Neural progenitor cell (in vitro differentiated cells): Measurements from ENCODE around the gene MORN1. TPM values are rescaled to one million over a fixed set of nuclear protein-coding genes. Genes with fewer than 3 reads are reported as not detected.

Source experiments
- DNase-seq: peaks from one replicate; pipeline ENCODE4 v3.0.0-alpha.2; 2016; ENCODE audit warnings: low spot score
- H2AFZ ChIP-seq: fragments of 200-600 bp; sonication (generic); replicated peaks from 2 replicates; pipeline ENCODE4 v1.6.1; 2016; ENCODE audit warnings: antibody characterized with exemption
- H3F3A ChIP-seq: fragments of 200-600 bp; sonication (generic); 2 replicates; pipeline ENCODE4 v1.6.1; 2016; ENCODE audit warnings: antibody characterized with exemption, low read depth
- H3K27ac ChIP-seq: fragments of 200-600 bp; sonication (generic); 2 replicates; pipeline ENCODE4 v1.5.1; 2016; ENCODE audit warnings: mild to moderate bottlenecking
- H3K27me3 ChIP-seq: fragments of 200-600 bp; sonication (generic); 2 replicates; pipeline ENCODE4 v1.6.1; 2016; ENCODE audit warnings: mild to moderate bottlenecking, moderate library complexity
- H3K36me3 ChIP-seq: fragments of 200-600 bp; sonication (generic); 2 replicates; pipeline ENCODE4 v1.5.1; 2016
- H3K4me1 ChIP-seq: fragments of 200-600 bp; sonication (generic); 2 replicates; pipeline ENCODE4 v1.6.1; 2016; ENCODE audit warnings: mixed run types
- H3K4me2 ChIP-seq: fragments of 200-600 bp; sonication (generic); 2 replicates; pipeline ENCODE4 v1.6.1; 2016
- H3K4me3 ChIP-seq: fragments of 200-600 bp; sonication (generic); 2 replicates; pipeline ENCODE4 v1.5.1; 2016
- H3K79me2 ChIP-seq: fragments of 200-600 bp; sonication (generic); 2 replicates; pipeline ENCODE4 v1.6.1; 2016; ENCODE audit warnings: low read depth
- H3K9ac ChIP-seq: fragments of 200-600 bp; sonication (generic); 2 replicates; pipeline ENCODE4 v1.6.1; 2016
- H3K9me3 ChIP-seq: fragments of 200-600 bp; sonication (generic); 2 replicates; pipeline ENCODE4 v1.5.1; 2016; ENCODE audit warnings: low read depth
- H4K20me1 ChIP-seq: fragments of 200-600 bp; sonication (generic); 2 replicates; pipeline ENCODE4 v1.6.1; 2016; ENCODE audit warnings: low read depth
- H3K27ac Mint-ChIP-seq: 3 replicates; pipeline ENCODE4 v1.8.0; 2021; ENCODE audit warnings: mixed read lengths
- H3K27me3 Mint-ChIP-seq: 2 replicates; pipeline ENCODE4 v1.8.0; 2022; ENCODE audit warnings: low read depth, mild to moderate bottlenecking, inconsistent platforms, moderate library complexity, mixed read lengths; ENCODE audit not compliant: insufficient read depth
- H3K36me3 Mint-ChIP-seq: 3 replicates; pipeline ENCODE4 v1.8.0; 2021; ENCODE audit warnings: mixed read lengths
- H3K4me1 Mint-ChIP-seq: 3 replicates; pipeline ENCODE4 v1.8.0; 2021; ENCODE audit warnings: mixed read lengths
- H3K4me3 Mint-ChIP-seq: 3 replicates; pipeline ENCODE4 v1.8.0; 2021; ENCODE audit warnings: mild to moderate bottlenecking, moderate library complexity, mixed read lengths
- H3K9me3 Mint-ChIP-seq: 3 replicates; pipeline ENCODE4 v1.8.0; 2020; ENCODE audit warnings: mixed read lengths
- CTCF ChIP-seq: fragments of 200-600 bp; sonication (generic); IDR thresholded peaks from 2 replicates; pipeline ENCODE4 v1.5.1; 2017; ENCODE audit warnings: antibody characterized with exemption, mild to moderate bottlenecking
- EZH2 ChIP-seq: fragments of 200-600 bp; sonication (generic); IDR thresholded peaks from 2 replicates; pipeline ENCODE4 v1.6.1; 2017; ENCODE audit warnings: antibody characterized with exemption, mild to moderate bottlenecking, moderate library complexity
- EZH2phosphoT487 ChIP-seq: fragments of 200-600 bp; sonication (generic); IDR thresholded peaks from 2 replicates; pipeline ENCODE4 v1.6.1; 2017; ENCODE audit warnings: antibody characterized with exemption
- total RNA-seq: library from RNA; depleted of rRNA; stranded (reverse); fragments of >200 nt; gene quantifications from 2 replicates; pipeline ENCODE4 v1.2.3, GENCODE V29; 2015; ENCODE audit warnings: low replicate concordance

Gene MORN1
- total RNA-seq, 1 donor from 2014 or later, result 7.0 TPM

- Histone ChIP-seq H3K9ac (peak overlapping the region; percentile 68), H4K20me1 (peaks cover 15% of the 10 kb centered on the region), H3K79me2 (peaks cover 49% of the 10 kb centered on the region), H3K36me3 (no peaks in the 10 kb centered on the region), H3K27me3 (no peaks in the 10 kb centered on the region), H3K9me3 (no peaks in the 10 kb centered on the region), H3K4me3 (peak overlapping the region; percentile 95), H3K4me2 (peak overlapping the region; percentile 89), H2AFZ (no peak overlapping the region), H3F3A (peaks cover 10% of the 10 kb centered on the region), H3K4me1 (peaks cover 9% of the 10 kb centered on the region), H3K27ac (no peak overlapping the region)
- Mint-ChIP-seq H3K27ac (peak overlapping the region; percentile 91), H3K9me3 (no peaks in the 10 kb centered on the region), H3K27me3 (peaks cover 6% of the 10 kb centered on the region), H3K4me1 (peaks cover 24% of the 10 kb centered on the region), H3K4me3 (peak overlapping the region; percentile 91), H3K36me3 (peaks cover 16% of the 10 kb centered on the region)
- DNase-seq, result peak; percentile 49
- TF ChIP-seq EZH2phosphoT487 (no peak), EZH2 (no peak), CTCF (no peak)
These were observed 666 bp upstream of the MORN1 start for GRCh38 chr1:2391931-2392509.

GRCh38 chr1:2389644-2390043 is 1.7 kb downstream of the MORN1 start:
- H3K27me3 Mint-ChIP-seq, result peaks cover 4% of the 10 kb centered on the region
- H3K27ac ChIP-seq, result no peak overlapping the region
- H3K9me3 ChIP-seq, result no peaks in the 10 kb centered on the region
- peaks cover 10% of the 10 kb centered on the region for H3F3A ChIP-seq
- H3K4me3 ChIP-seq, result no peak overlapping the region
- H3K9me3 Mint-ChIP-seq, result no peaks in the 10 kb centered on the region
- H4K20me1 ChIP-seq, result peaks cover 15% of the 10 kb centered on the region
- no peak overlapping the region for H2AFZ ChIP-seq
- TF ChIP-seq EZH2, result no peak
- H3K4me2 ChIP-seq, result no peak overlapping the region
- peaks cover 9% of the 10 kb centered on the region for H3K4me1 ChIP-seq
- H3K9ac ChIP-seq, result no peak overlapping the region
- H3K36me3 ChIP-seq, result no peaks in the 10 kb centered on the region
- no peaks in the 10 kb centered on the region for H3K27me3 ChIP-seq
- peaks cover 41% of the 10 kb centered on the region for H3K79me2 ChIP-seq
- H3K4me1 Mint-ChIP-seq, result peaks cover 21% of the 10 kb centered on the region
- no peak for DNase-seq
- H3K36me3 Mint-ChIP-seq, result peaks cover 15% of the 10 kb centered on the region
- peak overlapping the region; percentile 88 for H3K4me3 Mint-ChIP-seq
- H3K27ac Mint-ChIP-seq, result no peak overlapping the region

GRCh38 chr1:2388004-2388913 is 3.1 kb downstream of the MORN1 start:
- H3K4me1 ChIP-seq, result peaks cover 9% of the 10 kb centered on the region
- no peak overlapping the region for H2AFZ ChIP-seq
- peaks cover 10% of the 10 kb centered on the region for H3K36me3 Mint-ChIP-seq
- H3K27ac ChIP-seq, result no peak overlapping the region
- no peaks in the 10 kb centered on the region for H3K27me3 ChIP-seq
- H3K36me3 ChIP-seq, result no peaks in the 10 kb centered on the region
- H3F3A ChIP-seq, result peaks cover 10% of the 10 kb centered on the region
- H3K4me3 Mint-ChIP-seq, result no peak overlapping the region
- H3K4me3 ChIP-seq, result no peak overlapping the region
- TF ChIP-seq CTCF, result no peak
- TF ChIP-seq EZH2, result no peak
- no peak for TF ChIP-seq EZH2phosphoT487
- H3K9me3 ChIP-seq, result no peaks in the 10 kb centered on the region
- peaks cover 3% of the 10 kb centered on the region for H3K27me3 Mint-ChIP-seq
- peaks cover 11% of the 10 kb centered on the region for H4K20me1 ChIP-seq
- no peak for DNase-seq
- H3K9ac ChIP-seq, result no peak overlapping the region
- H3K9me3 Mint-ChIP-seq, result no peaks in the 10 kb centered on the region
- peaks cover 28% of the 10 kb centered on the region for H3K79me2 ChIP-seq
- H3K4me2 ChIP-seq, result no peak overlapping the region
- no peak overlapping the region for H3K27ac Mint-ChIP-seq
- peaks cover 22% of the 10 kb centered on the region for H3K4me1 Mint-ChIP-seq
